ENCODE results near the gene NKAIN4.

GRCh38 chr20:63297796-63298572 is 43.7 kb upstream of the NKAIN4 start:
- no peak for TF ChIP-seq CTCF (IDR thresholded peaks at IDR 0.05; ENCODE audit: low read depth, low read length, poor library complexity, severe bottlenecking)
- TF ChIP-seq EZH2phosphoT487 (IDR thresholded peaks at IDR 0.05; ENCODE audit: borderline replicate concordance, low read length), result no peak

Data from DOHH2 (cell line).